ENCODE data around the gene ERICH6.

Gene ERICH6

GRCh38 chr3:150613709-150614480 is 89.8 kb downstream of the ERICH6 start:
- DNase-seq, result no peak

- DNase-seq, result no peak
These were observed 90.7 kb downstream of the ERICH6 start for GRCh38 chr3:150613034-150613433.

- DNase-seq, result no peak
These were observed 91.2 kb downstream of the ERICH6 start for GRCh38 chr3:150612494-150612893.

- no peak for DNase-seq
These were observed 92.1 kb downstream of the ERICH6 start for GRCh38 chr3:150611666-150612065.

GRCh38 chr3:150610785-150611184 is 92.9 kb downstream of the ERICH6 start:
- no peak for DNase-seq

- DNase-seq, result no peak
These were observed 93.7 kb downstream of the ERICH6 start for GRCh38 chr3:150609988-150610387.
